ENCODE measurements around the gene DPP7. TPM values are rescaled to one million over a fixed set of nuclear protein-coding genes. Genes with fewer than 3 reads are reported as not detected.

DPP7 gene
- total RNA-seq, 2 donors from 2014 or later = 165 to 188 TPM

- no peak for DNase-seq (ENCODE audit: low spot score)
- no peak overlapping the region for H3K27ac ChIP-seq
- no peaks in the 10 kb centered on the region for H3K9me3 ChIP-seq
- H3K4me3 ChIP-seq = no peak overlapping the region
- H3K27me3 ChIP-seq = no peaks in the 10 kb centered on the region
- H3K4me1 ChIP-seq = peaks cover 0 to 22% of the 10 kb centered on the region in 2 donors
- peaks cover 57% of the 10 kb centered on the region for H3K36me3 ChIP-seq
- TF ChIP-seq CTCF (IDR thresholded peaks at IDR 0.05) = no peak
These were observed 3.4 kb downstream of the DPP7 start for GRCh38 chr9:137110911-137111787.

- no peak for TF ChIP-seq CTCF (IDR thresholded peaks at IDR 0.05)
- H3K36me3 ChIP-seq = peaks cover 66% of the 10 kb centered on the region
These were observed 4.2 kb downstream of the DPP7 start for GRCh38 chr9:137110147-137110910.

GRCh38 chr9:137109250-137110146 lies 5.0 kb downstream of the DPP7 start:
- TF ChIP-seq CTCF (IDR thresholded peaks at IDR 0.05) = no peak
- Histone ChIP-seq H3K36me3 (peaks cover 73% of the 10 kb centered on the region), H3K27ac (no peak overlapping the region), H3K4me1 (peaks cover 0 to 7% of the 10 kb centered on the region in 2 donors), H3K27me3 (no peaks in the 10 kb centered on the region), H3K9me3 (no peaks in the 10 kb centered on the region), H3K4me3 (no peak overlapping the region)
- no peak for DNase-seq (ENCODE audit: low spot score)

More at GRCh38 chr9:137110147-137110910, 4.2 kb downstream of the DPP7 start:
- no peaks in the 10 kb centered on the region for H3K27me3 ChIP-seq
- no peak overlapping the region for H3K27ac ChIP-seq
- H3K4me1 ChIP-seq = peaks cover 0 to 14% of the 10 kb centered on the region in 2 donors
- H3K4me3 ChIP-seq = no peak overlapping the region
- no peaks in the 10 kb centered on the region for H3K9me3 ChIP-seq
- no peak for DNase-seq (ENCODE audit: low spot score)

- no peak for DNase-seq (ENCODE audit: low spot score)
- H3K9me3 ChIP-seq = no peaks in the 10 kb centered on the region
- H3K4me3 ChIP-seq = no peak overlapping the region
- H3K27ac ChIP-seq = no peak overlapping the region
- no peak for TF ChIP-seq CTCF (IDR thresholded peaks at IDR 0.05)
- no peaks in the 10 kb centered on the region for H3K27me3 ChIP-seq
- H3K36me3 ChIP-seq = peaks cover 80% of the 10 kb centered on the region
- H3K4me1 ChIP-seq = peaks cover 0 to 6% of the 10 kb centered on the region in 2 donors
These were observed 5.8 kb downstream of the DPP7 start for GRCh38 chr9:137108608-137109249.

GRCh38 chr9:137107982-137108381 lies 6.6 kb downstream of the DPP7 start:
- Histone ChIP-seq H3K27me3 (no peaks in the 10 kb centered on the region), H3K27ac (no peak overlapping the region), H3K9me3 (no peaks in the 10 kb centered on the region), H3K4me3 (no peak overlapping the region), H3K4me1 (no peaks in the 10 kb centered on the region), H3K36me3 (peaks cover 87% of the 10 kb centered on the region)
- no peak for DNase-seq (ENCODE audit: low spot score)
- TF ChIP-seq CTCF (IDR thresholded peaks at IDR 0.05) = no peak
